Cardiac septum (tissue), 1 donor: Measurements from ENCODE around the gene SHOX. TPM values are rescaled to one million over a fixed set of nuclear protein-coding genes. Genes with fewer than 3 reads are reported as not detected.

ENCODE experiments used
- DNase-seq: peaks from one replicate; pipeline ENCODE4 v3.0.0-alpha.2; 2020; ENCODE audit warnings: low spot score
- intact Hi-C: fragments of 100-400 bp; cut with DNase I; formaldehyde crosslinking; loops from one replicate; pipeline ENCODE4 v1.14.0; 2022
- total RNA-seq: library from RNA; stranded (reverse); fragmentation: NEBNext Ultra II Directional; extraction: Animal tissue kit (Norgen Biotek cat#: 25700); gene quantifications from one replicate; pipeline ENCODE4 v1.2.1, GENCODE V29; 2021
- donor health status: DM: no; HTN: no; CAD: no.

SHOX gene
- total RNA-seq, 1 donor from 2014 or later, result 0.11 TPM

DNA sequence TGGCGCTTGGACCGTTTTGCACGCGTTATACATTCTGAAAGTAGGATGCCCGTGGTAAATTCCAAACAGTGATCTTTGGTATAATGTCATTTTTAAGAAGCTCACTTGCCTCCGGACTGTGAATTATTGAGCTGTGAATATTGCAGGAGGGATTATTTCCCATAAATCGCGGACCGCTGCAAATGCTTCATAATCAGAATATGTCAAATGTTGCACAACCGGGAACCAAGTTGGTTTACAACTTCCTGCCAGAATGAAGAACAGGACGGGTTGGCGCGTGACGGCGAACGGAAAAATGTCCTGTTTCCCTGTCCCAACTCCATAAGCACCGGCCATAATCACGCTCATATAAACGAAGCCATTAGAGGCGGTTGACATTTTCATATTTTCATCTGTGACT, 67.6 kb downstream of the SHOX start:
- intact Hi-C loops, result no loop called here
- no peak for DNase-seq

DNA sequence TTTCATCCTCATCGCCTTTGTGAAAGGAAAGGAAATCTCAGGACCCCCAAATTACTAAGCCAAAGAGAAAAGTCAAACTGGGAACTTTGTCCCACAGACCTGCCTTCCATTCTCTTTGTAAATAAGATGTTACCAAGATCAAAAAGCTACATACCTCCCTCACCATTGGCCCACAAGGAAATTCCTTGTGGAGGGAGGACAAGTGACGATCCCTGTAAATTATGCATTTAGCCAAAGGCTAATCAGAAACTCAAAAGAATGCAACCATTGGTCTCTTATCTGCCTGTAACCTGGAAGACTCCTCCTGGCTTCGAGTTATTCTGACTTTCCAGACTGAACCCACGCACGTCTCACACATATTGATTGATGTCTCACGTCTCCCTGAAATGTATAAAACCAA, 70.3 kb downstream of the SHOX start:
- intact Hi-C loops, result no loop called here
- DNase-seq, result no peak

GRCh38 chrX:701673-702072, 71.1 kb downstream of the SHOX start:
- intact Hi-C loops, result no loop called here
- DNase-seq, result peak; percentile 24

DNA sequence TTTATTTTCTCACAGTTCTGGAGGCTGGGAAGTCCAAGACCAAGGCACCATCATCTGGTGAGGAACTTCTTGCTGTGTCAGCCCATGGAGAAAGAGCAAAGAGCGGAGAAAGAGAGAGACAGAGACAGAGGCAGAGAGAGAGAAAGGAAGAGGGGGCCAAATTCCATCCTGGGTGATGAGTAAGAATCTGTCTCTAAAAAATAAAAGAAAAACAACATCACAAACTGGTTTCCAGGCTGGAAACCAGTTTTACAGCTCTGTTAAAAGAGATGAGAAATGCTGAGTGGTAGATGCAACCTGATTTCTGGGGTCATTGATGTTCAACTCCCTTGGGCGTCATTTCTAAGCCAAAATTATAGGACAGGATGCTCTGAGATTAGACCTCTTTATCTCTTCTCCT, 72.9 kb downstream of the SHOX start:
- intact Hi-C loops, result no loop called here
- DNase-seq, result no peak

- intact Hi-C loops, result no loop called here
- no peak for DNase-seq
Observed at GRCh38 chrX:703866-704265, 73.3 kb downstream of the SHOX start.

Other genes starting within 250 kb of the SHOX start
- gene PPP2R3B, start 243.9 kb upstream of the SHOX start, total RNA-seq, result 128 TPM